ENCODE results near the gene LDB3. TPM values are rescaled to one million over a fixed set of nuclear protein-coding genes. Genes with fewer than 3 reads are reported as not detected.

Gene LDB3
- total and polyA plus RNA-seq, 2 of the 4 experiments (the other 2 are of a cell fraction): 0.36 to 2.6 TPM

- Histone ChIP-seq H2BK20ac (ENCODE audit: low read depth, low read length) (peak overlapping the region; percentile 33), H4K8ac (ENCODE audit: low read depth in 2 of 2, low read length in 2 of 2) (peak overlapping the region in 1 of 2 experiments; percentile 28; a peak in 1 of 4 replicates), H3K27ac (ENCODE audit: insufficient read depth, low read length) (no peak overlapping the region), H2AFZ (replicated peaks; ENCODE audit: low read length, poor library complexity) (peak overlapping the region; percentile 73), H3K36me3 (ENCODE audit: control insufficient read depth, insufficient read depth, low read length) (no peaks in the 10 kb centered on the region), H2AK9ac (replicated peaks; ENCODE audit: low read depth, low read length, poor library complexity) (peak overlapping the region; percentile 57), H3K27me3 (ENCODE audit: control insufficient read depth, insufficient read depth, low read length) (no peaks in the 10 kb centered on the region), H3K4ac (ENCODE audit: low read depth, low read length) (peak overlapping the region; percentile 60), H2BK5ac (ENCODE audit: low read depth, low read length, poor library complexity, severe bottlenecking) (no peak overlapping the region), H3K4me1 (ENCODE audit: control insufficient read depth, insufficient read depth, low read length) (peaks cover 27% of the 10 kb centered on the region), H2AK5ac (ENCODE audit: low read depth, low read length) (peak overlapping the region; percentile 48; the same call in 1 of the 2 replicates), H3K79me1 (ENCODE audit: low read depth in 1 of 2, low read length in 2 of 2) (no peaks in the 10 kb centered on the region), H4K20me1 (ENCODE audit: insufficient read depth, low read length) (no peaks in the 10 kb centered on the region), H3K56ac (ENCODE audit: extremely low read depth, insufficient read depth, low read length) (no peak overlapping the region), H2BK15ac (ENCODE audit: low read depth, low read length) (no peak overlapping the region; the same call in 2 of the 3 replicates), H3K9me1 (ENCODE audit: insufficient read depth, low read length) (peaks cover 15% of the 10 kb centered on the region), H3K4me2 (ENCODE audit: low read depth, low read length) (no peak overlapping the region), H4K5ac (ENCODE audit: low read depth, low read length) (peak overlapping the region; percentile 39), H3K4me3 (ENCODE audit: insufficient read depth, low read depth, low read length) (no peak overlapping the region), H3K9ac (ENCODE audit: low read depth, low read length) (peak overlapping the region; percentile 9; the same call in 1 of the 2 replicates), H3K23ac (ENCODE audit: low read depth, low read length) (no peak overlapping the region), H2BK120ac (ENCODE audit: low read depth, low read length) (peak overlapping the region; percentile 73), H3K9me3 (ENCODE audit: control insufficient read depth, insufficient read depth, low read length) (no peaks in the 10 kb centered on the region), H4K91ac (ENCODE audit: insufficient read depth, low read depth, low read length) (peak overlapping the region; percentile 50), H3K18ac (ENCODE audit: low read depth, low read length) (peak overlapping the region; percentile 24; the same call in 1 of the 2 replicates), H3K14ac (replicated peaks; ENCODE audit: low read depth, low read length) (peak overlapping the region; percentile 62; the same call in 1 of the 2 replicates)
- intact Hi-C loops (cut with micrococcal nuclease): loop anchor here (1.0 to 5.0 kb wide), 4 partner anchors 42 to 284 kb away; no protein-coding TSS in a partner anchor
- peak; percentile 35 for DNase-seq
- peak; percentile 66 for ATAC-seq (ENCODE audit: low read depth)
- in situ Hi-C loops (cut with MboI; ENCODE audit: low sequenced_read_pairs): no loop called here
- POLR2A ChIA-PET (ENCODE audit: unreplicated experiment): interaction anchor here (0.6 kb wide), 1 partner anchor 203 kb away, joined by 6 read pairs; no protein-coding TSS in a partner anchor
- BruUV-seq (replicated peaks): no TSS peak
- CTCF ChIA-PET: interaction anchor here (0.6 to 1.3 kb wide), 5 partner anchors 12 to 284 kb away, joined by 3 to 5 read pairs (median 5); partner anchors contain the start of gene LDB3
- peak; percentile 74 for TF ChIP-seq RAD21 (IDR thresholded peaks at IDR 0.05; ENCODE audit: low read length)
- no peak for TF ChIP-seq CHD1 (IDR thresholded peaks at IDR 0.05; ENCODE audit: low read depth, low read length)
- TF ChIP-seq CEBPB (IDR thresholded peaks at IDR 0.05; ENCODE audit: low read depth, low read length): no peak
- TF ChIP-seq RCOR1 (IDR thresholded peaks at IDR 0.05; ENCODE audit: insufficient replicate concordance, low read length): no peak
- TF ChIP-seq SMC3 (IDR thresholded peaks at IDR 0.05; ENCODE audit: low read depth, low read length): peak; percentile 67
- peak; percentile 97 for TF ChIP-seq MAZ (IDR thresholded peaks at IDR 0.05; ENCODE audit: borderline replicate concordance, low read depth, low read length)
- peak; percentile 79 for TF ChIP-seq CTCF (conservative IDR thresholded peaks at IDR 0.05; ENCODE audit: low read depth, low read length)
- 0% methylated on average over 1 of the region's 9 CpGs; no CpG with 5 or more reads in 1 of the 2 experiments for WGBS, 2 experiments (ENCODE audit: extremely low coverage in 2 of 2, insufficient read length in 1 of 2)
- dilution Hi-C loops (cut with HindIII; ENCODE audit: low sequenced_read_pairs, unreplicated experiment): no loop called here
These were observed 16.2 kb downstream of the LDB3 start for GRCh38 chr10:86684331-86685097.

Measured in IMR-90 (cell line).